ENCODE measurements around the gene AHSG.

AHSG gene

GRCh38 chr3:186640473-186640818, 27.6 kb downstream of the AHSG start:
- DNase-seq (ENCODE audit: low spot score), result peak; percentile 31

- DNase-seq (ENCODE audit: low spot score), result no peak
Measured at GRCh38 chr3:186640929-186641328, 28.1 kb downstream of the AHSG start.

GRCh38 chr3:186642014-186642413, 29.2 kb downstream of the AHSG start:
- no peak for DNase-seq (ENCODE audit: low spot score)

- no peak for DNase-seq (ENCODE audit: low spot score)
Measured at GRCh38 chr3:186643493-186643892, 30.6 kb downstream of the AHSG start.

- DNase-seq (ENCODE audit: low spot score), result no peak
Measured at GRCh38 chr3:186644683-186645082, 31.8 kb downstream of the AHSG start.

GRCh38 chr3:186646106-186646505, 33.2 kb downstream of the AHSG start:
- no peak for DNase-seq (ENCODE audit: low spot score)

GRCh38 chr3:186646841-186647240, 34.0 kb downstream of the AHSG start:
- DNase-seq (ENCODE audit: low spot score), result no peak

GRCh38 chr3:186648851-186649250, 36.0 kb downstream of the AHSG start:
- DNase-seq (ENCODE audit: low spot score), result no peak

GRCh38 chr3:186651678-186652215, 38.9 kb downstream of the AHSG start:
- no peak for DNase-seq (ENCODE audit: low spot score)

- DNase-seq (ENCODE audit: low spot score), result no peak
Measured at GRCh38 chr3:186653080-186653707, 40.3 kb downstream of the AHSG start.

GRCh38 chr3:186653984-186654383, 41.1 kb downstream of the AHSG start:
- DNase-seq (ENCODE audit: low spot score), result no peak

- no peak for DNase-seq (ENCODE audit: low spot score)
Measured at GRCh38 chr3:186663361-186664118, 50.7 kb downstream of the AHSG start.

GRCh38 chr3:186664119-186664495, 51.2 kb downstream of the AHSG start:
- no peak for DNase-seq (ENCODE audit: low spot score)

- DNase-seq (ENCODE audit: low spot score), result no peak
Measured at GRCh38 chr3:186664506-186664905, 51.6 kb downstream of the AHSG start.

- no peak for DNase-seq (ENCODE audit: low spot score)
Measured at GRCh38 chr3:186665625-186666188, 52.8 kb downstream of the AHSG start, which contains the start of gene HRG. Gene HRG (plus strand): TSS chr3:186666014. CDS start chr3:186666032, 18 bp downstream.

- DNase-seq (ENCODE audit: low spot score), result no peak
Measured at GRCh38 chr3:186668426-186668825, 55.6 kb downstream of the AHSG start.

- no peak for DNase-seq (ENCODE audit: low spot score)
Measured at GRCh38 chr3:186669378-186670084, 56.7 kb downstream of the AHSG start.

- DNase-seq (ENCODE audit: low spot score), result no peak
Measured at GRCh38 chr3:186670155-186670554, 57.3 kb downstream of the AHSG start.
